HG03159 (cell line): Measurements from ENCODE around the gene SDC3.

Experiments used
- ATAC-seq: cut with Tn5 transposase; IDR thresholded peaks from one replicate; pipeline ENCODE4 v1.9.1; 2021; ENCODE audit warnings: mild to moderate bottlenecking, moderate library complexity; ENCODE audit not compliant: unreplicated experiment

The SDC3 gene

DNA sequence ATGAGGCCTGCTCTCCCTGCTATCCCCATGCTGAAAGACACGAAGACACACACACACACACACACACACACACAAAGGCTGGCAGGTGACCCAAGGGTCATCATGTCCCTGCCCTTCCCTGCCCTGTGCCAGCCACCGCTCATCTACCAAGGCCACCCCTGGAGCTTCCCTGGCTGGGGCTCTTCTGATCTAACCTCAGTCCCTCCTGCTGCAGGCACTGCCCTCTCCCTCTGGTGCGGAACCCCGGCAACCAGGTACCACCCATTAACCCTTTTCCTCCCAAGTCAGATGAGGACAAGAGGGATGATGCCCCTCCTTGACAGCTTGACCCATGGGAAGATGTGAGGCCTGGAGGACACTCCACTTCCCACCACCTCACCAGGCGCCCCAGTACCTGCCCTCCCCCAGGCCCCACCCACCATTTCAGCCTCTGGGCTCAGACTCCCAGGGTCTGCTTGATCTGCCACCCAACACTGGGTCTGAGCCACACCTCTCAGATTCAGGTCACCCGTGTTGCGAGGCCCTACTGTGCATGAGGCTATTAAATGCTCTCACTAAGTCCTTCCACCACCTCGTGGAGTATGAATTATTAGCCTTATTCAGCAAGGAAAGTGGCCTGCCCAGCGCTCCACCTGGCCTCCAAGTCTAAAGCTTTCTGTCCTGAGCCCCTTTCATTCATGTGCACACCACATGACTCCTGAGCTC, 2.5 kb downstream of the SDC3 start:
- ATAC-seq: no peak

DNA sequence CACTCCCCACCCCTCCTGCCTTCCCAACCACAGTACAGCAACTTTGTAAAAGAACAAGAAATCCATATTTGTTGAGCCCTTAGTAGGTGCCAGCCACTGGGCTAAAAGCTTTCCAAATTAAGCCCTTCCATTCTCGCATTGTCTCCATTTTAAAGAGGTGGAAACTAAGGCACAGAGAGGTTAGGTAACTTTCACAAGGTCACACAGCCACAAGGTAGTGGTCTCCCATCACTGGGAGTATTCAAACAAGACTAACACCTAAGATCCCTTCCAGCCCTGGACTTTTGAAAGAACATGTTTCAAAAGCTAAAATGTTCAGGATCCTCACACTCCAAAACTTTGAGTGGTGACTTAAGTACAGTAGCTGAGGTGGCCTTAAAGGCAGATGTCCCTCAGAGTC, 3.2 kb downstream of the SDC3 start:
- no peak for ATAC-seq

DNA sequence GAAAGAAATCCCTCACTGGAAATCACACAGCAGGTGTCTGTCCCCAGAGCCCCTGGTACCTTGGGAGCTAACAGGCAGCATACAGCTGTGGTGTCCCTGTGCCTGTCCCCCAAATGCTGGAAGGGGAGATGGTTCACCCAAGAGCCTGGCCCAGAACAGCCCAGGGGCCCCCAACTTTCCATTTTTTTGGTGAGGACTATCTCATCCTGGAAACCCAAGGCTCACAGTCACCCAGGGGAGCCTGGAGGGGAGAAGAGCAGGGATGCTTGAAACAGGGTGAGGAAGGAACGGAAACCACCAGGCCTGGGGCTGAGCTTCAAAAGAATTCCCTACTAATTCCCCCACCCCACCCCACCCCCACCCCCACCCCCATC, 3.6 kb downstream of the SDC3 start:
- ATAC-seq: no peak

DNA sequence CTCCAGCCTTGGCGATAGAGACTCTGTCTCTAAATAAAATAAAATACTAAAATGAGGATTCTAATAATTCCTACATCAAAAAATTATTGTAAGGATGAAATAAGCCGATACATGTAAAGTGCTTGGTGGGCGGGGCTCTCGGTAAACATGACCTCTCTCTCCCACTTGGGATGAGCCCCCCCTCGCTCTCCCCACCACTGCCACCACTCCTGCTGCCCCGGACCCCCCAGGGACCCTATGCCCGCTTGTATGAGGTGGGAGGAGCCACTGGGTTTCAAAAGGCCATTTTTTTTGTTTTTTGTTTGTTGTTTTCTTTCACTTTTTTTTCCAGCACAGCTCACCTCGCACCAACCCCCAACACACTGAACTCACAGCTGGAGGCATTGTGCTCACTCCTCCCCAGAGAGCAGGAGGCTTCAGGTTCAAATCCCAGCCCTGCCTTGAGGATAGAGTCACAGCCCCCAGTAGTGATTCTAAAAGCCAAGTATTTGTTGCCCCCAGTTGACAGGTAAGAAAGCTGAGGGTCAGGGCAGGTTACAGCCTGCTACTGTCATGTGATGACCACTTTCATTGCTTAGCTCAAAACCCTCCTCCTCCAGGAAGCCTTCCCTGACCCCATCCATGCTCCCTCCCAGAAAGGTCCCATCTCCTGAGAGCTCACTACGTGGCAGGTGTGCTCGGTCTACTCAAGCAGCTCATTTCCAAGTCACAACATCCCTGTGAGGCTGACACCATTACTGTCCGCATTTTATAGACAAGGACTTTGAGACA, 4.2 kb downstream of the SDC3 start:
- no peak for ATAC-seq

DNA sequence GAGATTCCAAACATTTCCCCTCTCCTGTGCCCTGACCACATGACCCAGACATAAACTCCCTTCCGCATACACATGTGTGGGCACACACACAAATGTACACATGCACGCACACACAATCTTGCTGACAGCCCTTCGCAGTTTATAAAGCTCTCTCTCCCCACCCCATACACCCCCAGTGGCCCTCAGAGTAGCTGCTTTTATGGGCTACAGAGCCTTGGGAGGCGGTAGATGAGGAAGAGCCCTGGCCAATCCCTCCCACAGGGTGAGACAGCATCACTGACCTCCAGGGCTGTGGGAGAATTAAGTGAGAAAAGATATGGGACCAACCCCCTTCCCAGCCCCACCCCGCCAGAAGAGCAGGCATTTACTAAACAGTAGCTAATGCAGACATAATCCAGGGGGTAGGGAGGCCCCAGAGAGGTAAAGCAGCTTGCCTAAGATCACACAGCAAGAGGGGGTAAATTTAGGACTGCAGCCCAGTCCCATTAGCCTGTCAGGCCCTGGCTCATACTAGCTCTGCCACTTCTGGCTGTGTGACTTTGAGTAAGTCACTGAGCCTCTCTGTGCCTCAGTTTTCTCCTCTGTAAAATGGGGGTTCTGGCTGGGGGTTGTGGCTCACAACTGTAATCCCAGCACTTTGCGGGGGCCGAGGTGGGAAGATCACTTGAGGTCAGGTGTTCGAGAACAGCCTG, 5.1 kb downstream of the SDC3 start:
- ATAC-seq: no peak

DNA sequence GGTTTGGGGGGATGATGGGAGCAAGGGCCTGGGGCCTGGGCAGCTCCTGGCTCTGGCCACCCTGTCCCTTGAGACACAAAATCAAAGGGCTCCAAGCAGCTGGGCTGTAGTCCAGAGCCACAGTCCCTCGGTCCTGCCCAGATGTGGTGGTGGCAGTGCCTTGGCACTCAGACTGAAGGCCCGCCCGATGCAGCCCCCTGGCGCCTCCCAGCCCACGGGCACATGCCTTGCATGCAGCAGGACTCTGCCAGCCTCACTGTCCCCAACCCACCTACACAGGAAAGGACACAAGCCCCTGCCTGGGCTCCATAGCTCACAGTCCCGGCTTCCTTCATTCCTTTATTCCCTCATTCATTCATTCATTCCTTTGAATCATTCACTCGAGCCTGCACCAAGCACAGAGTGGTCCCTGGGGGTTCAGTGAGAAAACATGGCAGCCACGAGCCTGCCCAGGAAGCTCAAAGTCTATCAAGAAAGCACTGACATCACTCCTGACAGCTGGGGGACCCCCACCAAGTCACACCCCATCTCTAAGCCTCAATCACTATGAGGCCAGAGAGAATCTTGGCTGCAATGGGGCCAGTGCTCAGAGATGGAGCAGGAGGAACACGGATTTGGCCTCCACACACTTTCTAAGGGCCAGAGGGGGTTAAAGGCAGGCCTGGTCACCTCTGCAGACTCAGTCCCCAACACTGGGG, 5.8 kb downstream of the SDC3 start:
- ATAC-seq: no peak

DNA sequence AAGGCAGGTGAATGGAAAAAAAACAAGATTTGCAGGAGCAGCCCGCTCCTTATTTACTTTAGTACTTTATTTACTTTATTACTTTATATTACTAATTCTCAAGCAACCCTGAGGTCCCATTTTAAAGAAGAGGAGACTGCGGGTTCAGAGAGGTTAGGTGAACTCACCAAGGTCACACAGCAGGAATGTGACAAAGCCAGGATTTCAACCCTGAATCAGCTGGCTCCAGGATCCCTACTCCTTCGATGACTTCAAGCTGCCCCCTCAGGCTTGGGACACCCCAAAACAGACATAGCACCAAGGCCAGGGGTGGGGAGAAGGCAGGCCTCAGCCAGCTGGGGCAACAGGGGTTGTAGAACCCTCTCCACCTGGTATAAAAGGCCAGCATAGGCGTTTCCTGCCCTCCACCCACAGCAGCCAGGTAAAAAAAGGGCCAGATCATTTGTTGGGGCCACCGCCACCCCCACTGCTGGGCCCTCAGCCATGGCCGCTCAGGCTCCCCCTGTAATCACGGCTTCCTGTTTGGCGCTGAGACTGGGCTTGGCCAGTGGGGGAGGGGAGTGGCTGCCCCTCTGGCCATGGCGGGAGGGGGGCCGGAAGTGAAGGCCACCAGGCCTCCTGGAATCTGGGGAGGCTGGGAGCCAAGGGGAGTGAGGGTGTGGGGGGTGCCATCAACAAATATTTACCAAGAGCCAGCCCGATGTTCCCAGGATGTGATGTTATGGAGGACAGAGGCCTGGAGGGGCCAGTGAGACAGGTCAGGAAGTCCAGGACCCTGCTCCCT, 6.6 kb downstream of the SDC3 start:
- ATAC-seq: no peak

DNA sequence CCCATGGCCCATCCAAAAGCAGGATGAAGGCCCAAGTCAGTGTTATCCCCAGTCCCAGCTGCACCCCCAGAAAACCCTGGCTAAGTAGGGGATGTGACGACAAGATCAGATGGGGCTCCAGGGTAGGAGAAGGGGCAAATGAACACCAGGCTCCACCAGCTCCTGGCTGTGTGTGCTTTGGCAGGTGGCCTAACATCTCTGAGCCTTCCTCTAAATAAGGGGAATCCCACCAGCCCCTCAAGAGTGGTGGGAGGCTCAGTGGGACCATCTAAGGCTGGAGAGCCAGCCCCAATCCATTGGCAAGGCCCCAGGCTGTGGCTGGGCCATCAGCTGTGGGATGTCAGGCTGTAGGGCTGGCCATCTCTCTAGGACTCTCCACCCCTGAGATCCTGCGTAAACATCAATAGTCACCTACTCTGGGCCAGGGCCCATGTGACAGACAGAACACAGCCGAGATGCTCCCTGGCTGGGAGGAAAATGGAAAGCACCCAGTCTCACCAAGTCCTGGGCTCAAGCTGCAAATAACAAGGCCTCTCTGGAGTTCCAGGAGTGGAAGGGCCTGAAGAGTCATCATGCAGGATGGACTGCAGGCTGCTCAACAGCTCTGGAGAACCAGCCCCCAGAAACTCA, 7.5 kb downstream of the SDC3 start:
- no peak for ATAC-seq

DNA sequence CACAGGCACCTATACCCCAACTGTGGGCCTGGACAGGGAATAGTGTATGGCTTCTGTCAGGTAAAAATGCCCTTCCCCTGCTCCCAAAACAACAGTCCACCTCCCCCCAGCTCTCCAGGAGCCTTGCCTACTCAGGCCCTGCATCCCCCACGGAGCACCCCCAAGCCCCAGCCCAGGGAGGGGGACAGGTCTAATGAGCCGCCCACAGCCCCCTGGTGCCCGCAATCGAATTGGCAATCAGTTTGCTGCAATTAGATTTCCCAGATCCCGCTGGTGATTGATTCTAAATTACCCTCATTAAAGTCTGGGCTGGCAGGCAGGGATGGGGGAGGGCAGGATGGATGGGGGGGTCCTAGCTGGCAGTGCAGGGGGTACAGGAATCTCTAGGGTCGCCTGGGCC, 8.1 kb downstream of the SDC3 start:
- ATAC-seq: no peak

DNA sequence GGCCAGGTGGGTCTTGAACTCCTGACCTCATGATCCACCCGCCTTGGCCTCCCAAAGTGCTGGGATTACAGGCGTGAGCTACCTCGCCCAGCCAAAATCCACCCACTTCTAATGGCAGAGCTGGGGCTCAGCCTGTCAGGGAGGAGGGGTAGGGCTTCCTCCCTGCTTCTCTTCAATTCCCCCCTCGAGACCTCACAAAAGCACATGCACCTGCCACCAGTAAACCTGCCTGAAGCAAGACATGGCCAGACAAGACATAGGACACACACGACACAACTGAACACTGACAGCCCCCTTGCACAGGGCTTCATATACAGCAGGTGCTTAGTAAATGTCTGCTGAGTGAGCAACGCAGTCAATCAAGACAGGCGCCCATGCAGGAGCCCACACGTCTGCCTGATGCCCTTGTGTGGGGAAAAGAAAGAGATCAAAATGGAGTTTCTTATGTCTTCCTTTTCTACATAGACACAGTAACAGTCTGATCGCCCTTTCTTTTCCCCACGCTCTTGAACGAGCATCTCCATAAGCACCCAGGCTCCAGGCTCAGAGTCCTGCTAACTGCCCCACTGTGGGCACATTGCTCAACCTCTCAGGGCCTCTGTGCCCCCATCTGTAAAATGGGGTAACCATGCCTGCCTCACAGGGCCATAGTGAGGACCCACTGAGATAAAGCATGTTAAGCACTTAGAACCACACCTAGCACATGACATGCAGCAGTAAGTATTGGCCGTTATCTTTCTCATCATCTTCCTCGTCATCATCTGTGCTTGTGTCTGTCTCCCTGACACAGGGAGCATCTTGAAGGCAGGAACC, 8.8 kb downstream of the SDC3 start:
- no peak for ATAC-seq

DNA sequence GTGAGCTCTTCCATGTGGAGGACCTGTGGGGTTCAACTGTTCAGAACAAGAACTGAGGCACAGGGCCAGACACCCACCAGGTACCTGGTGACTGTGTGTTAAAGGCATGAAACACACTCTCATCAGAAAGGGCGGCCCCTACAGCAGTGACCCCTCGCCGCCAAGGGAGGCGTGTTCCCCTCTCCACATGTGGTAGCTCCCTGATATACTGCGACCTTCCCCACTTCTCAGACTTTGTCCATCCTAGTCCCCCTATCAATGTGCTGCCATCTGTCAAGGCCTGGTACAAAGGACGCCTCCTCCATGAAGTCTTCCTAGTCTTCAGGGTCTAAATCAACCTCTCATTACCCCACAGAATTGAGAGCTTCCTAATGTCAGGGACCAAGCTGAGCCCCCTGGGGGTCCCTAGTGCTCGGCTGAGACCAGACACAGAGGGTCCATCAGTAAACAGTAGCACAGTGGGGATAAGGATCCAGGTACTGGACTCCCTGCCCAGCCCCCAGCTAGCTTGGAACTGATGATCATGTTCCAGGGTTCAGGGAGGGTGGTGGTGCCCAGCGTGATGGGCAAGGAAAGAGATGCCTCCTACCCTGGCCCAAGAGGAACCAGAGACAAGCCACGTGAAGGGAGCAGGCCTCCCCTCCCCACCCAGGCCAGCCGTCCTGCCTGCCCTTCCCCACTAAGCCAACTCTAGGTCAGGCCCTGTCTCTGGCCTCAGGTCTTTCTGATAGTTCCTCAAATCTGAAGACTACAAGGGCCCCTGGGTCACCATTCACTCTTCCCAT, 10.3 kb downstream of the SDC3 start:
- ATAC-seq: no peak

DNA sequence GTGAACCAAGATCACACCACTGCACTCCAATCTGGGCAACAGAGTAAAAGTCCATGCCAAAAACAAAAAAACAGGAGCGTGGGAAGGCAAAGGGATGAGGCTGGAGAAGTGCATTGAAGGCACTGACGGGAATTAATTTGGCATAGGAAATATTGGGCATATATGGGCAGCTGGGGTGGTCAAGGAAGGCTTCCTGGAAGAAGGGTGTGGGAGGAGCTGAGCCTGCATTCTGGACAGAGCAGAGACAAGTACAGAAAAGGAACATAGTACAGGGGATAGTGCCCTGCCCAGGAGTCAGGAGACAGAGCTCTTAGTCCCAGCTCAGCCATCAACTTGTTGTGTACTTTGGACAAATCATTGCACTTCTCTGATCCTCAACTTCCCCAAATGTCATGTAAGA, 11.7 kb downstream of the SDC3 start:
- no peak for ATAC-seq

DNA sequence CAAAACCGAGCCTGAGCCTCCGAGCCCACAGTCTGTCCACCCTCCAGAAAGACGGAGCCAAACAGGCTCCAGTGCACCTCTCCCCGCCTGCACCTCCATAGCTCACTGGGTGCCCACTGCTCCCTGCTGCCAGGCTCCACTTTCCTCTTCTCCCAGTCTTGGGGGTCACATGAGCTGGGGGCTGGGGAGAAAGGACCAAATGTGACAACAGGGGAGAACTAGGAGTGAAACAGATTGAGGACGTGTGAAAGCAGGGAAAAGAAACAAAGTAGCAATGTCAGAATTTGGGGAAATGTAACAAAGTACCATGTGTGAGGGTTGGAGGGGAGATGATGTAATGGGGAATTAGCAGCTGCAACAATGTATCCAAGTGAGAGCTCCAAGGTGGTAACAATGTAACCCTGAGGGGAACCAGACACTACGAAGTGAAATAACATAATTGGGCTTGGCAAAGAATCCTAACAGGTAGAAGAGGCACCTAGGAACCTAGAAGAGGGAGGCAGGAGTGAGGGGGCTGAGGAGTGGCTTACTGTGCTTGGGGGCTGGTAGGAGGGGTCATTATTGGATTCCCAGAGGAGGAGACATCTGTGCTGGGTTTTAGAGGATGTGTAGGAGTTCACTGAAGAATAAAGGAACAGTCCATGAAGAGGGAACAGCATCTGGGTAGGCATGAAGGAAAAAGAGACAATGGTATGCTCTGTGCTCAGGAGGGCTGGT, 12.5 kb downstream of the SDC3 start:
- ATAC-seq: no peak

DNA sequence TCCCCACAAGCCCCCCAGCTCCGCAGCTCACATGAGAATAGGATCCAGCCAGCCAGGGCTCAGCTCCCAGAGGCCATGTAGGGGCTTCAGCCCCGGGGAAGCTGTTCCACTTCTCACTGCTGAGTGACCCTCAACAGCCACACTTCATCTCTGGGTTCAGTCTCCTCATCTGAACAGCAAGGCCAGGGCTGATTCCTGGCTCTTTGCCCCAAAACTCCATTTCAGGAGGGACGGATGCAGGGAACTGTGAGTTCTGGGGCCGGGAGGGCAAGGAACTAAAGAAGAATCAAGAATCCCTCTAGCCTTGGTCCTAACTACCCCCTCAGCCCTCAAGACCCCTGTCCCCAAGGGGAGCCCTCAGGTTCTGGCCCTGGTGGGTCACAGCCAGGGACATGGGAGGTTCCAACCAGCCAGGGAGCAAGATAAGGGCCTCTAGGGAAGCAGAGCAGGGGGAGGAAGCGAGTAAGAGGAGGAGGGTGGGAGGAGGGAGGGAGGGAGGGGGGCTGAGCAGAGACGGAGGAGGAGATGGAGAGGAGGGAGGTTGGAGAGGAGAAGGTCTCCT, 13.1 kb downstream of the SDC3 start:
- ATAC-seq: no peak

DNA sequence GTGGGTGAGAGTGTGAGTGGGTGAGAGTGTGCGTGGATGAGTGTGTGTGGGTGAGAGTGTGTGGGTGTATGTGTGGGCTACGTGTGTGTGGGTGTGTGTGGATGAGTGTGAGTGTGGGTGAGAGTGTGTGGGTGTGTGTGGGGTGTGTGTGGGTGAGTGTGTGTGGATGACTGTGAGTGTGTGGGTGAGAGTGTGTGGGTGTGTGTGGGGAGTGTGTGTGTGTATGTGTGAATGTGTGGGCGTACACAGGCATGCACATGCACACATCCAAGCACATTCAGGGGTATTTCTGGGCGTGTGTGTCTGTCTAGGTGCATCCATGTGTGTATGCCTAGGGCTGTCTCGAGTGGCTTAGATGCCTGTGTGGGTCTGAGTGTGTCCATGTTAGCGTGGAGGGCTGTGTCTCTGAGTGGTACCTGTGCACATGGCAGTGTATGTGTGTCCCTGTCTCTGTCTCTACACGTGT, 14.0 kb downstream of the SDC3 start:
- ATAC-seq: no peak

DNA sequence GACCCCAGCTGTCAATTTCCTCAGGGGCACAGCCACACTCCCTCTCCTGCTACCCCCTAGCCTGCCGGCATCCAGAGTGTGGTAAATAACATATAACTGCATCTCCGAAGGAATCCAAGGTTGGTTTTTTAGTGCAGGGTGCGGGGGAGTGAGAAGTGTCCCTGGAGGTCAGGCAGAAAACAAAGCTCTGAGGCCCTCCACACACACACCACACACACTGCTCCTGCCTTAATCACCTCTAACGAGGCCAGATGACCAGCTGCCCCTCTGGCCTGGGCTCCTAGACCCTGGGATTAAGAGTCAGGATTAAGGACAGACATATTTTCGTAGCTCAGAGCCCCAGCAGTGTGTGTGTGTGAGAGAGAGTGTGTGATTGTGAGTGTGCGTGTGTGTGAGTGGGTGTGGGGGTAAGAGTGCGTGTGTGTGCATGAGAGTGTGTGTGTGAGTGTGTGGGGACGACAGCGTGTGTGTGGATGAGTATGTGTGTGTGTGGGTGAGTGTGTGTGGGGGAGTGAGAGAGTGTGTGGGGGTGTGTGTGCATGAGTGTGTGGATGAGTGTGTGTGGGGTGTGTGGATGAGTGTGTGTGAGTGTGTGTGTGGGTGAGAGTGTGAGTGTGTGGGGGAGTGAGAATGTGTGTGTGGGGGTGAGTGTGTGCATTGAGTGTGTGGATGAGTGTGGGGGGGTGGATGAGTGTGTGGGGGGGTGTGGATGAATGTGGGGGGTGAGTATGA, 14.6 kb downstream of the SDC3 start:
- ATAC-seq: no peak

DNA sequence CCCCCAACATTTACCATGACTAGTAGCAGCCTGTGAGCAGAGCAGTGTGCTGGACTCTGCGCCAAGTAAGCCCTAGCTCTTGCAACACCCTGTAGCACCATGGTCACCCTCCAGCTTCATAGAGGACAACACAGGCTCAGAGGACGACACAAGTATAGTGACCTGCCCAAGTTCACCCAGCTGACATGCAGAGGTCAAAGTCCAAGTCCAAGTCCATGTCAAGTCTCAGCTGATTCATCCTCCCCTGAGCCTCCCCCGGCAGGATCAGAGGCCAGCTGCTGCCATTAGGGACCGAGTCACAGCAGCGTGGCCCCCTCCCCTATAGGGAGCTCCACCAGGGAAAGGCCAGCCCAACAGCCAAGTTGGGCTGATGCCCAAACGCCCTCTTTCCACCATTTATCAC, 15.9 kb downstream of the SDC3 start:
- no peak for ATAC-seq
